ENCODE data around the gene HLA-A.

The HLA-A gene

GRCh38 chr6:29990931-29991330, 48.6 kb downstream of the HLA-A start:
- no peak for DNase-seq

DNA sequence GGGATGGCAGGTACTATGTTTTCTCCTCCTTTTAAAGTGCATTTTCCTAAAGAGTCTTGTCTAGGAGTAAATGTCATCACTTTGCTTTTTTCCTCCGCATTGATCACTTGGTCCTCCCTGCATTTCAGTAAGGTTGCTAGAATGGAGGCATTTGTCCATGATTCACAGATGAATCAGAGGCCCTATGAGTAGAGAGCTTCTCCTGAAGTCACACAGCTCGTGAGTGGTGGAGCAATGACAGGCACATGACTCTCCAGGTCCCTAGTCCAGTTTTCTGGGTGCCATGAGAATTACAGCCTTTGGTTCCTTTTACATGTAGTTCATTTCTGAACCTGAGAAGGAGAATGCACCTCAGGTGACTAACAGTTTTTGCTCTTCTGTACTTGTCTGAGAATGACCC, 50.5 kb downstream of the HLA-A start:
- DNase-seq = no peak

- DNase-seq = no peak
Measured at GRCh38 chr6:29994826-29995225, 52.5 kb downstream of the HLA-A start.

DNA sequence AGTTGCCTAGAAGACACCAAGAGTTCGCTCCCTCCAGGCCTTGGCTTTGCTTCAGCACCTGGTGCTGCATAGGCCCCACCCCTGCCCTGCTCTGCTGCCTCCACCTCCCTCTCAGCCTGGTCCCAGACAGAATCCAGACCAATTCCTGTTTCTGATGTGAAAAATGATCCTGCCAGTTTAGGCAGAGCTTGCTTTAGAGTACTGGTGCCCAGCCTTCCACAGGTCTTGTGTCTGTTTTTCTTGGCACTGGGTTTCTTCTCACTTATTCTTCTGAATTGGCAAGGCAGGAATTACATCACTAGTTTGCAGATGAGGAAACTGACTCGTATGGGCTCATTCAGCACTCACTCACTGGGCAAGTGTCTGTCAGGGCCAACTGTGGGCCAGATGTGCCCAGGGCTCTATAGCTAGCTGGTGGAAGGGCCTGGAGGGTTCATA, 53.0 kb downstream of the HLA-A start:
- no peak for DNase-seq
